Loucy (cell line): ENCODE results near the gene HTR2C.

Source experiments
- H2AFZ ChIP-seq: fragments of 200-600 bp; sonication (generic); 2 replicates; pipeline ENCODE4 v1.6.0; 2016; ENCODE audit warnings: antibody characterized with exemption, mild to moderate bottlenecking, low read length, moderate library complexity
- H3F3A ChIP-seq: fragments of 200-600 bp; 2 replicates; pipeline ENCODE4 v1.6.0; 2016; ENCODE audit warnings: antibody characterized with exemption, low read depth, mild to moderate bottlenecking
- H3K27me3 ChIP-seq: fragments of 200-600 bp; sonication (generic); 2 replicates; pipeline ENCODE4 v1.6.1; 2014; ENCODE audit warnings: low read length, mild to moderate bottlenecking; ENCODE audit not compliant: insufficient read depth, poor library complexity, severe bottlenecking
- H3K36me3 ChIP-seq: fragments of 200-600 bp; sonication (generic); 2 replicates; pipeline ENCODE4 v1.6.1; 2016; ENCODE audit warnings: low read length; ENCODE audit not compliant: insufficient read depth
- H3K4me1 ChIP-seq: fragments of 200-600 bp; sonication (generic); 2 replicates; pipeline ENCODE4 v1.5.1; 2014; ENCODE audit warnings: low read length, mild to moderate bottlenecking; ENCODE audit not compliant: insufficient read depth, poor library complexity, severe bottlenecking
- H3K4me2 ChIP-seq: fragments of 200-600 bp; sonication (generic); 2 replicates; pipeline ENCODE4 v1.6.0; 2014; ENCODE audit warnings: antibody characterized with exemption, low read length, low read depth, mild to moderate bottlenecking; ENCODE audit not compliant: poor library complexity, severe bottlenecking
- H3K4me3 ChIP-seq: fragments of 200-600 bp; sonication (generic); 2 replicates; pipeline ENCODE4 v1.5.1; 2014; ENCODE audit warnings: low read length, mild to moderate bottlenecking, mixed read lengths; ENCODE audit not compliant: poor library complexity, severe bottlenecking
- H3K79me2 ChIP-seq: fragments of 200-600 bp; sonication (generic); 2 replicates; pipeline ENCODE4 v1.6.1; 2014; ENCODE audit warnings: low read length; ENCODE audit not compliant: insufficient read depth
- H3K9ac ChIP-seq: fragments of 200-600 bp; sonication (generic); 2 replicates; pipeline ENCODE4 v1.6.0; 2014; ENCODE audit warnings: mild to moderate bottlenecking, low read depth, low read length, moderate library complexity; ENCODE audit not compliant: poor library complexity, severe bottlenecking
- H3K9me2 ChIP-seq: fragments of 200-600 bp; sonication (generic); replicated peaks from 2 replicates; pipeline ENCODE4 v1.6.1; 2016; ENCODE audit warnings: low read depth, low read length, mixed read lengths
- H3K9me3 ChIP-seq: fragments of 200-600 bp; sonication (generic); 2 replicates; pipeline ENCODE4 v1.6.1; 2014; ENCODE audit warnings: mild to moderate bottlenecking, antibody characterized with exemption, low read length, low read depth; ENCODE audit not compliant: insufficient read depth
- H4K20me1 ChIP-seq: fragments of 200-600 bp; sonication (generic); 2 replicates; pipeline ENCODE4 v1.6.0; 2014; ENCODE audit warnings: antibody characterized with exemption, low read length, mild to moderate bottlenecking; ENCODE audit not compliant: insufficient read depth, poor library complexity, severe bottlenecking
- CTCF ChIP-seq: fragments of 200-600 bp; sonication (generic); conservative IDR thresholded peaks from 2 replicates; pipeline ENCODE4 v1.5.1; 2014; ENCODE audit warnings: mild to moderate bottlenecking, antibody characterized with exemption, low read length
- EZH2phosphoT487 ChIP-seq: fragments of 200-600 bp; IDR thresholded peaks from 2 replicates; pipeline ENCODE4 v1.6.1; 2018; ENCODE audit warnings: antibody characterized with exemption, mild to moderate bottlenecking, moderate library complexity, borderline replicate concordance

HTR2C gene

GRCh38 chrX:114800719-114801118 lies 216.8 kb downstream of the HTR2C start:
- H3K4me3 ChIP-seq: no peak overlapping the region
- no peaks in the 10 kb centered on the region for H3K36me3 ChIP-seq
- H3K4me1 ChIP-seq: no peaks in the 10 kb centered on the region
- no peak overlapping the region for H3K9ac ChIP-seq
- H3K9me2 ChIP-seq: no peaks in the 10 kb centered on the region
- H2AFZ ChIP-seq: no peak overlapping the region
- no peaks in the 10 kb centered on the region for H3F3A ChIP-seq
- no peaks in the 10 kb centered on the region for H3K9me3 ChIP-seq
- no peaks in the 10 kb centered on the region for H4K20me1 ChIP-seq
- TF ChIP-seq EZH2phosphoT487: no peak
- no peak for TF ChIP-seq CTCF
- no peak overlapping the region for H3K4me2 ChIP-seq
- H3K79me2 ChIP-seq: no peaks in the 10 kb centered on the region
- no peaks in the 10 kb centered on the region for H3K27me3 ChIP-seq

GRCh38 chrX:114819509-114819908 lies 235.6 kb downstream of the HTR2C start:
- no peaks in the 10 kb centered on the region for H4K20me1 ChIP-seq
- H3K4me2 ChIP-seq: no peak overlapping the region
- H3K36me3 ChIP-seq: no peaks in the 10 kb centered on the region
- no peaks in the 10 kb centered on the region for H3K27me3 ChIP-seq
- H3K79me2 ChIP-seq: no peaks in the 10 kb centered on the region
- H3K9me3 ChIP-seq: no peaks in the 10 kb centered on the region
- no peaks in the 10 kb centered on the region for H3F3A ChIP-seq
- H3K4me3 ChIP-seq: no peak overlapping the region
- no peak overlapping the region for H2AFZ ChIP-seq
- H3K9ac ChIP-seq: no peak overlapping the region
- no peaks in the 10 kb centered on the region for H3K9me2 ChIP-seq
- no peaks in the 10 kb centered on the region for H3K4me1 ChIP-seq
- no peak for TF ChIP-seq CTCF
- no peak for TF ChIP-seq EZH2phosphoT487

- Histone ChIP-seq H3K9me2 (no peaks in the 10 kb centered on the region), H3F3A (no peaks in the 10 kb centered on the region), H3K9me3 (no peaks in the 10 kb centered on the region), H3K4me3 (no peak overlapping the region), H3K4me2 (no peak overlapping the region), H4K20me1 (no peaks in the 10 kb centered on the region), H3K4me1 (no peaks in the 10 kb centered on the region), H3K9ac (no peak overlapping the region), H3K36me3 (no peaks in the 10 kb centered on the region), H3K27me3 (no peaks in the 10 kb centered on the region), H3K79me2 (no peaks in the 10 kb centered on the region), H2AFZ (no peak overlapping the region)
- TF ChIP-seq EZH2phosphoT487 (no peak), CTCF (no peak)
Measured at GRCh38 chrX:114841051-114841450, 257.2 kb downstream of the HTR2C start.
